Measurements from ENCODE around the gene WDR43. TPM values are rescaled to one million over a fixed set of nuclear protein-coding genes. Genes with fewer than 3 reads are reported as not detected.

Gene WDR43
- total RNA-seq, 3 donors from 2014 or later: 34.4 to 40.9 (median 37.6) TPM

DNA sequence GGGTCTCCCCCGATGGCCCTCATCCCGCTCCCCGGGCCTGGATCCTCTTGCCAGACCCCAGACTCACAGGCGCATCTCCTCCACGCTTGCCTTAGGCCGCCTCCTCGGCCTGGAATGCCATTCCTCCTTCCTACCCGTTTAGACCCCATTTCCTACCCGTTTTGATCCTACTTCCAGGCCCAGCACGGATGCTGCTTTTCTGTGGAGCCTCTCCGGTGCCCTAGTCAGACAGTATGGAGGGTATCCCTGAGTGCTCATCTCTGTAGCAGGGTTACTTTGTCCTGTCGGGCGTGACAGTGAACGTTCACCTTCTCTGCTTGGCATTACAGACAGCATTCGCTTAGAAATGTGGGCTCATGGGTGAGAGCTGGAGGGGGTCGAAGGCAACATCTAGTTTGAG is 96.0 kb downstream of the WDR43 start:
- no peak for ATAC-seq
- Histone ChIP-seq H3K4me1 (ENCODE audit: low read depth) (peaks cover 7% of the 10 kb centered on the region), H3K36me3 (ENCODE audit: low read depth) (no peaks in the 10 kb centered on the region), H3K9me3 (no peaks in the 10 kb centered on the region), H3K4me3 (no peak overlapping the region)
- DNase-seq: no peak
- intact Hi-C loops (cut with DNase I, micrococcal nuclease): no loop called here
- TF ChIP-seq, protein P1, sequence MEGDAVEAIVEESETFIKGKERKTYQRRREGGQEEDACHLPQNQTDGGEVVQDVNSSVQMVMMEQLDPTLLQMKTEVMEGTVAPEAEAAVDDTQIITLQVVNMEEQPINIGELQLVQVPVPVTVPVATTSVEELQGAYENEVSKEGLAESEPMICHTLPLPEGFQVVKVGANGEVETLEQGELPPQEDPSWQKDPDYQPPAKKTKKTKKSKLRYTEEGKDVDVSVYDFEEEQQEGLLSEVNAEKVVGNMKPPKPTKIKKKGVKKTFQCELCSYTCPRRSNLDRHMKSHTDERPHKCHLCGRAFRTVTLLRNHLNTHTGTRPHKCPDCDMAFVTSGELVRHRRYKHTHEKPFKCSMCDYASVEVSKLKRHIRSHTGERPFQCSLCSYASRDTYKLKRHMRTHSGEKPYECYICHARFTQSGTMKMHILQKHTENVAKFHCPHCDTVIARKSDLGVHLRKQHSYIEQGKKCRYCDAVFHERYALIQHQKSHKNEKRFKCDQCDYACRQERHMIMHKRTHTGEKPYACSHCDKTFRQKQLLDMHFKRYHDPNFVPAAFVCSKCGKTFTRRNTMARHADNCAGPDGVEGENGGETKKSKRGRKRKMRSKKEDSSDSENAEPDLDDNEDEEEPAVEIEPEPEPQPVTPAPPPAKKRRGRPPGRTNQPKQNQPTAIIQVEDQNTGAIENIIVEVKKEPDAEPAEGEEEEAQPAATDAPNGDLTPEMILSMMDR (IDR thresholded peaks at IDR 0.05): no peak

GRCh38 chr2:28991021-28991420 is 96.6 kb downstream of the WDR43 start:
- ATAC-seq: peak; percentile 12
- peaks cover 7% of the 10 kb centered on the region for H3K4me1 ChIP-seq (ENCODE audit: low read depth)
- DNase-seq: peak in 1 of 3 donors; percentile 28
- H3K9me3 ChIP-seq: no peaks in the 10 kb centered on the region
- no peaks in the 10 kb centered on the region for H3K36me3 ChIP-seq (ENCODE audit: low read depth)
- intact Hi-C loops (cut with DNase I, micrococcal nuclease): no loop called here
- TF ChIP-seq, protein P1 (IDR thresholded peaks at IDR 0.05): no peak
- no peak overlapping the region for H3K4me3 ChIP-seq

DNA sequence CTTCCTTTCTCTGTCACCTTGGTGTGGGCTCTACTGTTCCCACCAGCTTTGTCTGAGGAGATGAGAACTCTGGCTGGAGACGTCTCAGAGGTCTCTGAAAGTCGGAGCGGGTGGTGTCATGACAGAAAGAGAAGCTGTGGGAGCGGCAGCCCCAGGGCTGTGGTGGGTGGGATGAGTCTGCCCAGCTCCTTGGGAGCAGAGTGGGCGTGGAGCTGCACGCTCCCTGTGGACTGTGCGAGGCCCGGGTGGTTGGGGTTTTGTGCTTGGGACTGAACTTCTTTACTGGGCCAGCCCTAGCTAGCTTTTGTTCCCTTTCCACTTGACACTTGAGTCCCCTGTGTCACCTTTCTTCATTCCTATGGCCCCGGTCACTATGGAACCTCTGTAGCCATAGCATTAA is 97.0 kb downstream of the WDR43 start:
- intact Hi-C loops (cut with DNase I, micrococcal nuclease): no loop called here
- DNase-seq (no peak), ATAC-seq (no peak)
- no peaks in the 10 kb centered on the region for H3K36me3 ChIP-seq (ENCODE audit: low read depth)
- H3K4me3 ChIP-seq: no peak overlapping the region
- TF ChIP-seq, protein P1 (IDR thresholded peaks at IDR 0.05): no peak
- no peaks in the 10 kb centered on the region for H3K9me3 ChIP-seq
- peaks cover 7% of the 10 kb centered on the region for H3K4me1 ChIP-seq (ENCODE audit: low read depth)

DNA sequence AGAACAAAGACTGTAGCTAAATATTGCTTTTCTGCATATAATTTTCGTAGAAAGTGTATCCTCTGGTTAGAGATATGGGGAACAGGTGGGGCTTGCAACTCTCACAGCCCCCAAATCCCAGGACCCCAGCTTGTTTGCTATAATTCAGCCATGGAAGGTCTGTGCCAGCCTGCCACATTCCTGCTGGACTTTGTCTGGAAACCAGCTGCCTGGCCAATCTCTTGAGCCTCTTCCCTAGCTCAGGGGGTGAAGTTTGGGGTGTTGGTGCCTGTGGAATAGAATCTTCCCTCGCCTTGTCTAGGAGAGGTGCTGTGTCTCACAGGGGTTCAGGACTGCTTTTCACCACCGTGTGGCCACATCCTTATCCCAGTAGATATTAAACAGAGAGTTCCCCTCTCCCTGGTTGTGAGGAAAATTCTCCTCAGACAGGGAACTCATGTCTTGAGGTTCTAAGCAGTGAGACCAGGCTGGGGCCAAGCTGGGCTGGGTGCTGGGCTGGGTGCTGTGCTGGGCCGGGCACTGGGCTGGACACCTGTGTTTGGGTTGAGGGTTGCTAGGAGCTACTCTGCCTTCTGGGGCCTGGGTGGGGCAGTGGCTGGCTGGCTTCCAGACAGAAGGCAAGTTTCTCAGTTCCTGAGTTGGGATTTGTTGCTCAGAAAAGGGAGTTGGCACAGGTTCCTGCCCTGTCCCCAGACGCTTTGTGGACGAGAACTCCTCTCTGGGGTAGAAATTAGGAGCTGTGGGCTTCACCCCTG is 98.9 kb downstream of the WDR43 start:
- TF ChIP-seq, protein P1 (IDR thresholded peaks at IDR 0.05): no peak
- DNase-seq (peak; percentile 75 to 82 (median 77)), ATAC-seq (peak; percentile 95)
- intact Hi-C loops (cut with DNase I, micrococcal nuclease): no loop called here
- Histone ChIP-seq H3K9me3 (no peaks in the 10 kb centered on the region), H3K4me1 (ENCODE audit: low read depth) (peaks cover 7% of the 10 kb centered on the region), H3K4me3 (no peak overlapping the region), H3K36me3 (ENCODE audit: low read depth) (no peaks in the 10 kb centered on the region)

GRCh38 chr2:28994074-28994473 is 99.6 kb downstream of the WDR43 start:
- DNase-seq (no peak), ATAC-seq (no peak)
- Histone ChIP-seq H3K4me1 (ENCODE audit: low read depth) (peaks cover 7% of the 10 kb centered on the region), H3K4me3 (no peak overlapping the region), H3K36me3 (ENCODE audit: low read depth) (no peaks in the 10 kb centered on the region), H3K9me3 (no peaks in the 10 kb centered on the region)
- TF ChIP-seq, protein P1 (IDR thresholded peaks at IDR 0.05): no peak
- intact Hi-C loops (cut with DNase I, micrococcal nuclease): no loop called here

All from mucosa of descending colon (tissue), 3 donors.